Endothelial cell of umbilical vein (primary cell): ENCODE data around the gene PLIN5. TPM values are rescaled to one million over a fixed set of nuclear protein-coding genes. Genes with fewer than 3 reads are reported as not detected.

Source experiments
- BruUV-seq: library from RNA; stranded (reverse); fragments of 400-500 nt; replicated peaks from 2 replicates; lab custom pipeline; 2021; lab: Mats Ljungman, UMichigan
- CTCF ChIA-PET: fragments of 300-600, 350-600 bp; sonication (Branson Sonifier 250); formaldehyde crosslinking; loops from one replicate; lab custom pipeline; 2021; ENCODE audit warnings: antibody characterized with exemption, inconsistent platforms; lab: Charles Lee
- POLR2A ChIA-PET: fragments of 300-600, 350-600 bp; sonication (Branson Sonifier 250); formaldehyde crosslinking; loops from one replicate; lab custom pipeline; 2021; ENCODE audit warnings: antibody characterized with exemption, inconsistent platforms; lab: Charles Lee
- DNase-seq: peaks from one replicate; pipeline ENCODE4 v3.0.0-alpha.2; 2011; ENCODE audit warnings: low read depth, low spot score
- FAIRE-seq: peaks from 2 replicates; lab custom pipeline; 2011; peaks lifted over from hg19 to GRCh38; lab: Jason Lieb, UNC
- H2AFZ ChIP-seq: 2 replicates; pipeline ENCODE4 v1.6.0; 2012; ENCODE audit warnings: low read depth, low read length, control low read depth, inconsistent platforms
- H3K27ac ChIP-seq: 2 replicates; pipeline ENCODE4 v1.5.1; 2011; ENCODE audit warnings: low read depth, mild to moderate bottlenecking, control low read depth, low read length, moderate library complexity; ENCODE audit not compliant: insufficient read depth
- H3K27me3 ChIP-seq, 2 experiments: 2 replicates each; pipeline versions ENCODE4 v1.6.0 to v1.6.1; 2011; ENCODE audit warnings: low read length in 2 of 2, mixed read lengths in 1 of 2; ENCODE audit not compliant: control insufficient read depth in 2 of 2, insufficient read depth in 2 of 2
- H3K36me3 ChIP-seq, 2 experiments: 2 replicates in 1 of 2; 3 replicates in 1 of 2; pipeline ENCODE4 v1.5.1; 2011; ENCODE audit warnings: low read length in 2 of 2, mild to moderate bottlenecking in 1 of 2, moderate library complexity in 1 of 2; ENCODE audit not compliant: control insufficient read depth in 2 of 2, insufficient read depth in 2 of 2; ENCODE audit errors: extremely low read depth in 1 of 2
- H3K4me1 ChIP-seq: 3 replicates; pipeline ENCODE4 v1.5.1; 2011; ENCODE audit warnings: mild to moderate bottlenecking, low read length; ENCODE audit not compliant: control insufficient read depth, insufficient read depth; ENCODE audit errors: extremely low read depth
- H3K4me2 ChIP-seq: 2 replicates; pipeline ENCODE4 v1.6.1; 2011; ENCODE audit warnings: low read length, control low read depth, mixed read lengths; ENCODE audit not compliant: insufficient read depth
- H3K4me3 ChIP-seq, 3 experiments: fragments of 200-600 bp in 1 of 3; sonication (generic), shearing (Covaris generic) in 1 of 3; replicated peaks in 1 of 3; 2 replicates each; pipeline ENCODE4 v1.5.1; 2011 to 2016; ENCODE audit warnings: control low read depth in 3 of 3, low read length in 3 of 3, mild to moderate bottlenecking in 2 of 3, inconsistent platforms in 1 of 3, low read depth in 1 of 3, moderate library complexity in 1 of 3; ENCODE audit not compliant: insufficient read depth in 1 of 3
- H3K79me2 ChIP-seq: 2 replicates; pipeline ENCODE4 v1.6.0; 2012; ENCODE audit warnings: low read length, inconsistent platforms; ENCODE audit not compliant: control insufficient read depth, insufficient read depth
- H3K9ac ChIP-seq: replicated peaks from 2 replicates; pipeline ENCODE3; 2011; ENCODE audit warnings: low read length, control low read depth; ENCODE audit not compliant: insufficient read depth; ENCODE audit errors: extremely low read depth
- H3K9me1 ChIP-seq: replicated peaks from 3 replicates; pipeline ENCODE4 v1.6.0; 2011; ENCODE audit warnings: mild to moderate bottlenecking, low read length; ENCODE audit not compliant: control insufficient read depth, insufficient read depth; ENCODE audit errors: extremely low read depth
- H3K9me3 ChIP-seq: replicated peaks from 2 replicates; pipeline ENCODE4 v1.5.1; 2012; ENCODE audit warnings: low read length, inconsistent platforms; ENCODE audit not compliant: control insufficient read depth, insufficient read depth
- H4K20me1 ChIP-seq: replicated peaks from 2 replicates; pipeline ENCODE3; 2011; ENCODE audit warnings: mild to moderate bottlenecking, low read length; ENCODE audit not compliant: control insufficient read depth, insufficient read depth; ENCODE audit errors: extremely low read depth
- CTCF ChIP-seq, 2 donors: IDR thresholded peaks; 1 replicate in 1 of 2; 2 replicates in 1 of 2; pipeline ENCODE4 v1.5.1; 2011; ENCODE audit warnings: low read length in 2 of 2, mild to moderate bottlenecking in 2 of 2, moderate library complexity in 2 of 2, control low read depth in 1 of 2, inconsistent platforms in 1 of 2, low read depth in 1 of 2; ENCODE audit not compliant: insufficient read depth in 1 of 2; ENCODE audit errors: extremely low read depth in 1 of 2
- FOS ChIP-seq: IDR thresholded peaks from 2 replicates; pipeline ENCODE4 v1.6.1; 2011; ENCODE audit warnings: mild to moderate bottlenecking, low read length, moderate library complexity, borderline replicate concordance; ENCODE audit not compliant: insufficient read depth
- dilution Hi-C: fragments of 300-500 bp; cut with MboI; formaldehyde crosslinking; loops from one replicate; pipeline ENCODE4 v1.15.0; 2019; ENCODE audit warnings: low sequenced_read_pairs; ENCODE audit not compliant: extremely low pct_ligation_motif_present
- intact Hi-C: fragments of 100-400 bp; cut with micrococcal nuclease; formaldehyde crosslinking; loops from one replicate; pipeline ENCODE4 v1.10.0; 2022
- polyA plus RNA-seq, 4 experiments: library from polyadenylated mRNA; depleted of rRNA in 3 of 4; stranded (reverse) in 3 of 4; unstranded in 1 of 4; fragments of >200 nt; gene quantifications; 2 replicates each; pipeline versions ENCODE4 v1.2.1 to v1.2.3, GENCODE V29; 2011 to 2012; ENCODE audit warnings: missing spikeins in 1 of 4
- total RNA-seq: library from RNA; stranded (reverse); gene quantifications from 2 replicates; pipeline ENCODE4 v1.2.3, GENCODE V29; 2021

PLIN5 gene
- total and polyA plus RNA-seq, 2 donors (not counting 3 experiments of a cell fraction or from before 2014, with no cell fraction given): 0.17 to 0.24 TPM

- H3K9me3 ChIP-seq: no peaks in the 10 kb centered on the region
- peak overlapping the region; percentile 53 for H3K4me2 ChIP-seq
- ChIA-PET CTCF (interaction anchor here (0.6 to 5.7 kb wide), 24 partner anchors 8 to 309 kb away, joined by 3 to 75 read pairs (median 4); partner anchors contain the start of genes SEMA6B and TNFAIP8L1), POLR2A (interaction anchor here (1.0 kb wide), 1 partner anchor 58 kb away, joined by 5 read pairs; no protein-coding TSS in a partner anchor)
- no peaks in the 10 kb centered on the region for H3K27me3 ChIP-seq
- no peaks in the 10 kb centered on the region for H3K9me1 ChIP-seq
- peaks cover 24% of the 10 kb centered on the region for H3K4me1 ChIP-seq
- intact Hi-C loops: loop anchor here (5.0 kb wide), 1 partner anchor 146 kb away; the partner anchor contains the start of gene DPP9
- no TSS peak for BruUV-seq
- peak overlapping the region; percentile 82 for H3K9ac ChIP-seq
- peak; percentile 67 for FAIRE-seq
- H3K4me3 ChIP-seq: no peak overlapping the region
- peak overlapping the region; percentile 99 for H3K27ac ChIP-seq
- peaks cover 0 to 11% of the 10 kb centered on the region in 2 experiments for H3K36me3 ChIP-seq
- dilution Hi-C loops: no loop called here
- DNase-seq: peak; percentile 72
- no peak overlapping the region for H2AFZ ChIP-seq
- TF ChIP-seq FOS (no peak), CTCF (IDR thresholded peaks at IDR 0.05; ENCODE audit: extremely low read depth in 1 of 2, insufficient read depth in 1 of 2, low read depth in 1 of 2, low read length in 2 of 2) (peak; percentile 82)
- H4K20me1 ChIP-seq: no peaks in the 10 kb centered on the region
- H3K79me2 ChIP-seq: no peaks in the 10 kb centered on the region
These were observed 41.3 kb upstream of the PLIN5 start for GRCh38 chr19:4576016-4576933.
